Measurements from ENCODE around the gene STXBP5. TPM values are rescaled to one million over a fixed set of nuclear protein-coding genes. Genes with fewer than 3 reads are reported as not detected.
A peak's percentile ranks its signal among the peaks of the same experiment; 100 is the strongest.

STXBP5 gene
- total and polyA plus RNA-seq, 2 donors (not counting 1 experiment from before 2014, with no cell fraction given) = 4.6 to 24.1 TPM

DNA sequence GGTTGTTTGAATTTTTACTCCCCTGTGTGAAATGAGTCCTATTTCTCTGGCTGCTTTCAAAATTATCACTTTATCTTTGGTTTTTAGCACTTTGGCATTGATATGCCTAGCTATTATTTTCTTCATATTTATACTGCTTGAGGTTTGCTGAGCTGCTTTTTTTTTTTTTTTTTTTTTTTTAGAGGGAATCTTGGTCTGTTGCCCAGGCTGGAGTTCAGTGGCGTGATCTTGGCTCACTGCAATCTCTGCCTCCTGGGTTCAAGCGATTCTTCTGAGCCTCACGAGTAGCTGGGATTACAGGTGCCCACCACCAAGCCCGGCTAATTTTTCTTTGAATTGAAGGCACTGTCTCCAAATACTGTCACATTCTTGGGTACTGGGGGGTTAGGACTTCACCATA is 40.6 kb downstream of the STXBP5 start:
- H3K27ac ChIP-seq (ENCODE audit: low read length in 2 of 2) = no peak overlapping the region
- H3K9me3 Mint-ChIP-seq (ENCODE audit: insufficient read depth) = no peaks in the 10 kb centered on the region
- no peak overlapping the region for H3K27ac Mint-ChIP-seq
- WGBS (ENCODE audit: insufficient coverage) = 87% methylated on average over 3 of the region's 4 CpGs
- DNase-seq = no peak
- no peaks in the 10 kb centered on the region for H3K9me3 ChIP-seq (ENCODE audit: control extremely low read depth in 1 of 3, control insufficient read depth in 2 of 3, insufficient read depth in 1 of 3, low read length in 2 of 3)
- ATAC-seq (ENCODE audit: low read depth) = no peak
- peaks cover 3 to 5% of the 10 kb centered on the region in 2 experiments for H3K36me3 ChIP-seq (replicated peaks in 1 of 2; ENCODE audit: control extremely low read depth in 1 of 2, control insufficient read depth in 1 of 2, extremely low read depth in 1 of 2, insufficient read depth in 2 of 2, low read length in 1 of 2)
- H2AFZ ChIP-seq (ENCODE audit: insufficient read depth, low read depth, low read length, poor library complexity, severe bottlenecking) = no peak overlapping the region
- CTCF ChIA-PET = interaction anchor here (0.6 kb wide), 1 partner anchor 69 kb away, joined by 4 read pairs; no protein-coding TSS in a partner anchor
- H3K79me2 ChIP-seq (ENCODE audit: control insufficient read depth, insufficient read depth, low read length) = no peaks in the 10 kb centered on the region
- no peak overlapping the region for H3K4me3 Mint-ChIP-seq
- POLR2A ChIA-PET = no interaction called here
- no peaks in the 10 kb centered on the region for H3K27me3 ChIP-seq (replicated peaks in 1 of 4; ENCODE audit: control extremely low read depth in 1 of 4, control insufficient read depth in 3 of 4, insufficient read depth in 4 of 4, low read length in 3 of 4)
- H3K27me3 Mint-ChIP-seq = no peaks in the 10 kb centered on the region
- no peak for TF ChIP-seq EZH2 (IDR thresholded peaks at IDR 0.05; ENCODE audit: borderline replicate concordance, insufficient read depth, low read depth, low read length, poor library complexity, severe bottlenecking)
- TF ChIP-seq, protein P1, sequence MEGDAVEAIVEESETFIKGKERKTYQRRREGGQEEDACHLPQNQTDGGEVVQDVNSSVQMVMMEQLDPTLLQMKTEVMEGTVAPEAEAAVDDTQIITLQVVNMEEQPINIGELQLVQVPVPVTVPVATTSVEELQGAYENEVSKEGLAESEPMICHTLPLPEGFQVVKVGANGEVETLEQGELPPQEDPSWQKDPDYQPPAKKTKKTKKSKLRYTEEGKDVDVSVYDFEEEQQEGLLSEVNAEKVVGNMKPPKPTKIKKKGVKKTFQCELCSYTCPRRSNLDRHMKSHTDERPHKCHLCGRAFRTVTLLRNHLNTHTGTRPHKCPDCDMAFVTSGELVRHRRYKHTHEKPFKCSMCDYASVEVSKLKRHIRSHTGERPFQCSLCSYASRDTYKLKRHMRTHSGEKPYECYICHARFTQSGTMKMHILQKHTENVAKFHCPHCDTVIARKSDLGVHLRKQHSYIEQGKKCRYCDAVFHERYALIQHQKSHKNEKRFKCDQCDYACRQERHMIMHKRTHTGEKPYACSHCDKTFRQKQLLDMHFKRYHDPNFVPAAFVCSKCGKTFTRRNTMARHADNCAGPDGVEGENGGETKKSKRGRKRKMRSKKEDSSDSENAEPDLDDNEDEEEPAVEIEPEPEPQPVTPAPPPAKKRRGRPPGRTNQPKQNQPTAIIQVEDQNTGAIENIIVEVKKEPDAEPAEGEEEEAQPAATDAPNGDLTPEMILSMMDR (IDR thresholded peaks at IDR 0.05) = no peak
- H3K9ac ChIP-seq (ENCODE audit: low read length) = no peak overlapping the region
- no peak overlapping the region for H3K4me3 ChIP-seq (ENCODE audit: control extremely low read depth in 1 of 5, extremely low read depth in 1 of 5, insufficient read depth in 1 of 5, low read depth in 2 of 5, low read length in 4 of 5)
- H3K4me2 ChIP-seq (replicated peaks; ENCODE audit: low read depth, low read length, poor library complexity, severe bottlenecking) = no peak overlapping the region
- no peaks in the 10 kb centered on the region for H4K20me1 ChIP-seq (ENCODE audit: control insufficient read depth, insufficient read depth, low read length, poor library complexity, severe bottlenecking)
- no peaks in the 10 kb centered on the region for H3K4me1 ChIP-seq (ENCODE audit: control insufficient read depth in 2 of 2, insufficient read depth in 2 of 2, low read length in 2 of 2)
- intact Hi-C loops (cut with micrococcal nuclease) = no loop called here
- no peaks in the 10 kb centered on the region for H3K4me1 Mint-ChIP-seq

DNA sequence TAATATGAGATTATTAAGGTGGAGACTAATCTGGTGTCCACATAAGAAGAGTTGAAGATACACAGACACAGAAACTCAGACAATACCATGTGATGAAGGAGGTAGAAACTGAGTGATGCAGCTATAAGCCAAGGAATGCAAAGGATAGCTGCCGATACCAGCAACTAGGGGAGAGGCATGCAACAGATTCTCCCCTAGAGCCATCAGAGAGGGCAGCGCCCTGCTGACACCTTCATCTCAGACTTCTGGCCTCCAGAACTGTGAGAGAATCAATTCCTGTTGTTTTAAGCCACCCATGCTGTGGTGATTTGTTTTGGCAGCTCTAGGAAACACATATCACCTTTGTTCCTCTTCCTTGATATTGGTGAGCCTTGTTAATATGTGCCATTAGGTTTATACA is 41.5 kb downstream of the STXBP5 start:
- H3K4me1 Mint-ChIP-seq = no peaks in the 10 kb centered on the region
- no peak overlapping the region for H3K4me3 Mint-ChIP-seq
- no peaks in the 10 kb centered on the region for H3K27me3 Mint-ChIP-seq
- H3K9ac ChIP-seq (ENCODE audit: low read length) = no peak overlapping the region
- H3K36me3 ChIP-seq (replicated peaks in 1 of 2; ENCODE audit: control extremely low read depth in 1 of 2, control insufficient read depth in 1 of 2, extremely low read depth in 1 of 2, insufficient read depth in 2 of 2, low read length in 1 of 2) = peaks cover 2 to 7% of the 10 kb centered on the region in 2 experiments
- CTCF ChIA-PET = no interaction called here
- no peaks in the 10 kb centered on the region for H3K4me1 ChIP-seq (ENCODE audit: control insufficient read depth in 2 of 2, insufficient read depth in 2 of 2, low read length in 2 of 2)
- no peak overlapping the region for H3K4me2 ChIP-seq (replicated peaks; ENCODE audit: low read depth, low read length, poor library complexity, severe bottlenecking)
- H3K9me3 ChIP-seq (ENCODE audit: control extremely low read depth in 1 of 3, control insufficient read depth in 2 of 3, insufficient read depth in 1 of 3, low read length in 2 of 3) = no peaks in the 10 kb centered on the region
- 92% methylated on average over 2 of the region's 2 CpGs for WGBS (ENCODE audit: insufficient coverage)
- H4K20me1 ChIP-seq (ENCODE audit: control insufficient read depth, insufficient read depth, low read length, poor library complexity, severe bottlenecking) = no peaks in the 10 kb centered on the region
- no peak overlapping the region for H3K27ac Mint-ChIP-seq
- peak; percentile 4 for DNase-seq
- no peaks in the 10 kb centered on the region for H3K27me3 ChIP-seq (replicated peaks in 1 of 4; ENCODE audit: control extremely low read depth in 1 of 4, control insufficient read depth in 3 of 4, insufficient read depth in 4 of 4, low read length in 3 of 4)
- no peaks in the 10 kb centered on the region for H3K79me2 ChIP-seq (ENCODE audit: control insufficient read depth, insufficient read depth, low read length)
- POLR2A ChIA-PET = no interaction called here
- no peaks in the 10 kb centered on the region for H3K9me3 Mint-ChIP-seq (ENCODE audit: insufficient read depth)
- intact Hi-C loops (cut with micrococcal nuclease) = no loop called here
- no peak overlapping the region for H3K27ac ChIP-seq (ENCODE audit: low read length in 2 of 2)
- TF ChIP-seq, protein P1 (IDR thresholded peaks at IDR 0.05) = no peak
- no peak for TF ChIP-seq EZH2 (IDR thresholded peaks at IDR 0.05; ENCODE audit: borderline replicate concordance, insufficient read depth, low read depth, low read length, poor library complexity, severe bottlenecking)
- H3K4me3 ChIP-seq (ENCODE audit: control extremely low read depth in 1 of 5, extremely low read depth in 1 of 5, insufficient read depth in 1 of 5, low read depth in 2 of 5, low read length in 4 of 5) = no peak overlapping the region
- no peak for ATAC-seq (ENCODE audit: low read depth)
- no peak overlapping the region for H2AFZ ChIP-seq (ENCODE audit: insufficient read depth, low read depth, low read length, poor library complexity, severe bottlenecking)
